Fibroblast of lung (primary cell): ENCODE data around the gene ATXN1. TPM values are rescaled to one million over a fixed set of nuclear protein-coding genes. Genes with fewer than 3 reads are reported as not detected.
A peak's percentile ranks its signal among the peaks of the same experiment; 100 is the strongest.

Source experiments
- DNase-seq, 2 donors: peaks; one replicate each; pipeline versions ENCODE4 v3.0.0 to v3.0.0-alpha.2; 2010; ENCODE audit warnings: low read depth in 2 of 2
- H2AFZ ChIP-seq: 2 replicates; pipeline ENCODE4 v1.5.1; 2012; ENCODE audit warnings: low read length, control low read depth, inconsistent platforms
- H3K27ac ChIP-seq: 2 replicates; pipeline ENCODE4 v1.5.1; 2011; ENCODE audit warnings: low read length, control low read depth; ENCODE audit not compliant: insufficient read depth
- H3K27me3 ChIP-seq: 2 replicates; pipeline ENCODE4 v1.5.1; 2011; ENCODE audit warnings: mild to moderate bottlenecking, low read length; ENCODE audit not compliant: control insufficient read depth, insufficient read depth
- H3K36me3 ChIP-seq: 2 replicates; pipeline ENCODE4 v1.5.1; 2011; ENCODE audit warnings: low read length; ENCODE audit not compliant: control insufficient read depth, insufficient read depth
- H3K4me1 ChIP-seq: 2 replicates; pipeline ENCODE4 v1.5.1; 2011; ENCODE audit warnings: low read length; ENCODE audit not compliant: control insufficient read depth, insufficient read depth; ENCODE audit errors: extremely low read depth
- H3K4me2 ChIP-seq: 2 replicates; pipeline ENCODE4 v1.5.1; 2011; ENCODE audit warnings: low read length, control low read depth; ENCODE audit not compliant: insufficient read depth; ENCODE audit errors: extremely low read depth
- H3K4me3 ChIP-seq, 4 experiments: fragments of 200-600 bp in 1 of 4; sonication (generic) in 1 of 4; replicated peaks in 1 of 4; 2 replicates each; pipeline ENCODE4 v1.5.1; 2011 to 2016; ENCODE audit warnings: low read length in 4 of 4, low read depth in 3 of 4, mild to moderate bottlenecking in 3 of 4, control low read depth in 2 of 4, inconsistent platforms in 1 of 4, mixed read lengths in 1 of 4; ENCODE audit not compliant: insufficient read depth in 1 of 4; ENCODE audit errors: control extremely low read depth in 1 of 4
- H3K79me2 ChIP-seq: 2 replicates; pipeline ENCODE4 v1.5.1; 2012; ENCODE audit warnings: mild to moderate bottlenecking, low read length, inconsistent platforms; ENCODE audit not compliant: control insufficient read depth, insufficient read depth
- H3K9ac ChIP-seq: 2 replicates; pipeline ENCODE4 v1.5.1; 2011; ENCODE audit warnings: mild to moderate bottlenecking, low read length, control low read depth; ENCODE audit not compliant: insufficient read depth
- H3K9me3 ChIP-seq: 2 replicates; pipeline ENCODE4 v1.5.1; 2012; ENCODE audit warnings: low read depth, low read length; ENCODE audit not compliant: control insufficient read depth, insufficient read depth
- H4K20me1 ChIP-seq: 2 replicates; pipeline ENCODE4 v1.5.1; 2011; ENCODE audit warnings: low read length; ENCODE audit not compliant: control insufficient read depth, insufficient read depth; ENCODE audit errors: extremely low read depth
- CTCF ChIP-seq, 2 donors: IDR thresholded peaks in 1 of 2; conservative IDR thresholded peaks in 1 of 2; 1 replicate in 1 of 2; 2 replicates in 1 of 2; pipeline ENCODE4 v1.5.1; 2011 to 2012; ENCODE audit warnings: low read length in 2 of 2, control low read depth in 1 of 2, inconsistent platforms in 1 of 2, low read depth in 1 of 2, mild to moderate bottlenecking in 1 of 2
- EZH2 ChIP-seq: IDR thresholded peaks from 2 replicates; pipeline ENCODE4 v1.5.1; 2012; ENCODE audit warnings: low read length, control low read depth, mild to moderate bottlenecking; ENCODE audit errors: missing control alignments
- polyA plus RNA-seq, 2 donors: library from polyadenylated mRNA; depleted of rRNA in 1 of 2; stranded (reverse) in 1 of 2; unstranded in 1 of 2; fragments of >200 nt; gene quantifications; 2 replicates each; pipeline ENCODE4 v1.2.1, GENCODE V29; 2011 to 2012; ENCODE audit warnings: missing spikeins in 1 of 2
- total RNA-seq: library from RNA; depleted of rRNA; stranded (reverse); fragments of >200 nt; gene quantifications from 2 replicates; pipeline ENCODE4 v1.2.1, GENCODE V29; 2014

Gene ATXN1
- total and polyA plus RNA-seq, 2 donors (not counting 1 experiment from before 2014, with no cell fraction given): 15.8 to 40.5 TPM

GRCh38 chr6:16441262-16441661 lies 320.0 kb downstream of the ATXN1 start:
- no peak overlapping the region for H3K27ac ChIP-seq

GRCh38 chr6:16440636-16441212 lies 320.5 kb downstream of the ATXN1 start:
- H3K4me2 ChIP-seq: no peak overlapping the region
- H3K4me3 ChIP-seq: no peak overlapping the region
- TF ChIP-seq EZH2: no peak
- TF ChIP-seq CTCF (conservative IDR thresholded peaks at IDR 0.05 in 1 of 2, IDR thresholded peaks at IDR 0.05 in 1 of 2; ENCODE audit: low read depth in 1 of 2, low read length in 2 of 2): no peak
- no peak overlapping the region for H3K27ac ChIP-seq
- no peaks in the 10 kb centered on the region for H3K9me3 ChIP-seq
- no peak overlapping the region for H2AFZ ChIP-seq
- no peaks in the 10 kb centered on the region for H4K20me1 ChIP-seq
- no peaks in the 10 kb centered on the region for H3K27me3 ChIP-seq
- no peak overlapping the region for H3K9ac ChIP-seq
- no peaks in the 10 kb centered on the region for H3K36me3 ChIP-seq
- DNase-seq: no peak
- no peaks in the 10 kb centered on the region for H3K4me1 ChIP-seq
- no peaks in the 10 kb centered on the region for H3K79me2 ChIP-seq

More at GRCh38 chr6:16441262-16441661, 320.0 kb downstream of the ATXN1 start:
- Histone ChIP-seq H3K4me3 (no peak overlapping the region), H3K9ac (no peak overlapping the region), H3K9me3 (no peaks in the 10 kb centered on the region), H2AFZ (no peak overlapping the region), H3K36me3 (no peaks in the 10 kb centered on the region), H3K4me1 (no peaks in the 10 kb centered on the region), H3K79me2 (no peaks in the 10 kb centered on the region), H4K20me1 (no peaks in the 10 kb centered on the region), H3K27me3 (no peaks in the 10 kb centered on the region), H3K4me2 (no peak overlapping the region)
- TF ChIP-seq EZH2 (no peak), CTCF (conservative IDR thresholded peaks at IDR 0.05 in 1 of 2, IDR thresholded peaks at IDR 0.05 in 1 of 2; ENCODE audit: low read depth in 1 of 2, low read length in 2 of 2) (no peak)
- peak in 1 of 2 donors; percentile 41 for DNase-seq

GRCh38 chr6:16438718-16439591 lies 322.3 kb downstream of the ATXN1 start:
- peak overlapping the region; percentile 8 for H3K4me2 ChIP-seq
- no peak overlapping the region for H3K27ac ChIP-seq
- no peaks in the 10 kb centered on the region for H3K4me1 ChIP-seq
- DNase-seq: peak; percentile 64 to 75
- no peaks in the 10 kb centered on the region for H3K9me3 ChIP-seq
- H3K4me3 ChIP-seq: no peak overlapping the region
- no peaks in the 10 kb centered on the region for H4K20me1 ChIP-seq
- H2AFZ ChIP-seq: no peak overlapping the region
- H3K79me2 ChIP-seq: no peaks in the 10 kb centered on the region
- no peaks in the 10 kb centered on the region for H3K27me3 ChIP-seq
- H3K36me3 ChIP-seq: no peaks in the 10 kb centered on the region
- H3K9ac ChIP-seq: no peak overlapping the region
- TF ChIP-seq EZH2: no peak
- TF ChIP-seq CTCF (conservative IDR thresholded peaks at IDR 0.05 in 1 of 2, IDR thresholded peaks at IDR 0.05 in 1 of 2; ENCODE audit: low read depth in 1 of 2, low read length in 2 of 2): no peak
